Measurements from ENCODE around the gene GPR180. TPM values are rescaled to one million over a fixed set of nuclear protein-coding genes. Genes with fewer than 3 reads are reported as not detected.

Gene GPR180
- total and polyA plus RNA-seq, 2 of the 13 experiments (the other 11 are each of a cell fraction or from before 2014, with no cell fraction given) = not detected

GRCh38 chr13:94585543-94586101, 16.0 kb upstream of the GPR180 start:
- intact Hi-C loops (cut with micrococcal nuclease; ENCODE audit: unreplicated experiment) = no loop called here
- ChIA-PET POLR2A (no interaction called here), CTCF (ENCODE audit: low intra/inter-chr PET ratio, low total read pairs) (no interaction called here)
- 95% methylated on average over 6 of the region's 6 CpGs for WGBS (ENCODE audit: low lambda C conversion rate)
- H3K9me3 ChIP-seq (ENCODE audit: low read length) = no peaks in the 10 kb centered on the region
- H2AFZ ChIP-seq (ENCODE audit: low read length) = no peak overlapping the region
- H3K36me3 ChIP-seq (replicated peaks in 1 of 2; ENCODE audit: control insufficient read depth in 1 of 2, insufficient read depth in 2 of 2, low read length in 2 of 2) = peaks cover 2 to 28% of the 10 kb centered on the region in 2 experiments
- no peak overlapping the region for H3K9ac ChIP-seq (ENCODE audit: insufficient read depth, low read depth, low read length)
- no peak for ATAC-seq
- no peak overlapping the region for H3K4me3 ChIP-seq (replicated peaks in 1 of 3; ENCODE audit: insufficient read depth in 1 of 3, low read depth in 2 of 3, low read length in 3 of 3)
- 0 out of 2 replicates have a peak, but pooled peaks cover 5% of the 10 kb centered on the region for H3K4me1 ChIP-seq (ENCODE audit: insufficient read depth, low read length)
- H3K79me2 ChIP-seq (ENCODE audit: insufficient read depth, low read length) = peaks cover 7% of the 10 kb centered on the region
- TF ChIP-seq ZBTB10 (CRISPR knock-in tag; IDR thresholded peaks at IDR 0.05; ENCODE audit: borderline replicate concordance) = no peak
- TF ChIP-seq TERF1 (CRISPR knock-in tag; IDR thresholded peaks at IDR 0.05) = no peak
- TF ChIP-seq KAT8 (CRISPR knock-in tag; IDR thresholded peaks at IDR 0.05) = no peak
- TF ChIP-seq PAX8 (CRISPR knock-in tag; IDR thresholded peaks at IDR 0.05; ENCODE audit: borderline replicate concordance) = no peak
- TF ChIP-seq PRDM10 (CRISPR knock-in tag; IDR thresholded peaks at IDR 0.05; ENCODE audit: low read depth) = no peak
- no peak for TF ChIP-seq REPIN1 (CRISPR knock-in tag; IDR thresholded peaks at IDR 0.05; ENCODE audit: borderline replicate concordance, low read depth)
- TF ChIP-seq RARA (CRISPR knock-in tag; IDR thresholded peaks at IDR 0.05) = no peak
- no peak for TF ChIP-seq RXRA (CRISPR knock-in tag; IDR thresholded peaks at IDR 0.05)
- TF ChIP-seq ZNF326 (CRISPR knock-in tag; IDR thresholded peaks at IDR 0.05; ENCODE audit: borderline replicate concordance) = no peak
- no peak for TF ChIP-seq ZNF24 (IDR thresholded peaks at IDR 0.05)
- TF ChIP-seq TFDP1 (CRISPR knock-in tag; IDR thresholded peaks at IDR 0.05; ENCODE audit: borderline replicate concordance) = no peak
- TF ChIP-seq CEBPG (CRISPR knock-in tag; IDR thresholded peaks at IDR 0.05) = no peak
- no peak for TF ChIP-seq ZNF83 (CRISPR knock-in tag; IDR thresholded peaks at IDR 0.05; ENCODE audit: borderline replicate concordance)
- no peak for TF ChIP-seq MXI1 (IDR thresholded peaks at IDR 0.05; ENCODE audit: borderline replicate concordance, low read depth, low read length)
- H3K27me3 ChIP-seq (ENCODE audit: control insufficient read depth in 1 of 2, insufficient read depth in 2 of 2, low read length in 2 of 2) = no peaks in the 10 kb centered on the region
- in situ Hi-C loops (cut with HindIII; ENCODE audit: extremely low pct_ligation_motif_present, low pct_unique_long_range_greater_than_20kb) = no loop called here
- DNase-seq (ENCODE audit: low spot score) = no peak
- no peaks in the 10 kb centered on the region for H4K20me1 ChIP-seq (ENCODE audit: insufficient read depth, low read length)
- BruUV-seq (replicated peaks) = no TSS peak
- FAIRE-seq = no peak
- H3K4me2 ChIP-seq (ENCODE audit: low read depth, low read length) = no peak overlapping the region
- H3K27ac ChIP-seq (ENCODE audit: extremely low read length, insufficient read depth, low read length) = no peak overlapping the region
